Measurements from ENCODE around the gene HAPLN1.

- no peak for TF ChIP-seq POLR2A (IDR thresholded peaks at IDR 0.05)
- TF ChIP-seq POLR2AphosphoS5 (IDR thresholded peaks at IDR 0.05) = no peak
- no peak for TF ChIP-seq CTCF (IDR thresholded peaks at IDR 0.05)
Measured at GRCh38 chr5:83657807-83658525, 62.7 kb downstream of the HAPLN1 start.

Measured in prostate gland (tissue), 2 donors.